Measurements from ENCODE around the gene BRMS1. TPM values are rescaled to one million over a fixed set of nuclear protein-coding genes. Genes with fewer than 3 reads are reported as not detected.
"Not testable (repeated sequence)": the region's sequence is repeated elsewhere in the genome, so short reads cannot be mapped to it uniquely, and the experiment has no call there.

BRMS1 gene
- total RNA-seq, 1 experiment from 2014 or later, result 80.5 TPM

GRCh38 chr11:66359662-66360087 is 14.8 kb upstream of the BRMS1 start:
- H3K4me1 ChIP-seq (ENCODE audit: control insufficient read depth, insufficient read depth, low read length), result peaks cover 4% of the 10 kb centered on the region; the same call in 1 of the 2 replicates
- no peak for TF ChIP-seq REST (IDR thresholded peaks at IDR 0.05; ENCODE audit: insufficient read depth in 1 of 2, low read depth in 2 of 2, low read length in 1 of 2)
- TF ChIP-seq SIN3A (IDR thresholded peaks at IDR 0.05; ENCODE audit: borderline replicate concordance, insufficient read depth, low read depth, low read length), result no peak
- no peak for ATAC-seq
- H3K27me3 ChIP-seq (ENCODE audit: control insufficient read depth, insufficient read depth, low read length), result no peaks in the 10 kb centered on the region
- H3K4me3 ChIP-seq (ENCODE audit: low read depth in 2 of 2, low read length in 2 of 2), result no peak overlapping the region
- no peaks in the 10 kb centered on the region for H3K36me3 ChIP-seq (ENCODE audit: control insufficient read depth, insufficient read depth, low read length)
- intact Hi-C loops (cut with micrococcal nuclease; ENCODE audit: unreplicated experiment) (no loop called here), in situ Hi-C loops (cut with HindIII; ENCODE audit: low pct_unique_long_range_greater_than_20kb, low sequenced_read_pairs) (no loop called here)
- BruUV-seq (replicated peaks), result no TSS peak
- H3K27ac ChIP-seq (ENCODE audit: low read length), result no peak overlapping the region
- DNase-seq (ENCODE audit: low read depth, low spot score), result no peak
- no peaks in the 10 kb centered on the region for H3K9me3 ChIP-seq (ENCODE audit: control insufficient read depth, insufficient read depth, low read depth, low read length)
- POLR2A ChIA-PET, result interaction anchor here (0.7 to 0.9 kb wide), 2 partner anchors 14 to 38 kb away, joined by 3 to 6 read pairs; no protein-coding TSS in a partner anchor
- CTCF ChIA-PET, result no interaction called here

GRCh38 chr11:66350560-66351235 is 5.8 kb upstream of the BRMS1 start:
- H3K27me3 ChIP-seq (ENCODE audit: control insufficient read depth, insufficient read depth, low read length); H3K9me3 ChIP-seq (ENCODE audit: control insufficient read depth, insufficient read depth, low read depth, low read length); H3K4me3 ChIP-seq (ENCODE audit: low read depth in 2 of 2, low read length in 2 of 2); intact Hi-C loops (cut with micrococcal nuclease; ENCODE audit: unreplicated experiment); DNase-seq (ENCODE audit: low read depth, low spot score); ATAC-seq; BruUV-seq (replicated peaks); POLR2A ChIA-PET; H3K27ac ChIP-seq (ENCODE audit: low read length); in situ Hi-C loops (cut with HindIII; ENCODE audit: low pct_unique_long_range_greater_than_20kb, low sequenced_read_pairs); H3K36me3 ChIP-seq (ENCODE audit: control insufficient read depth, insufficient read depth, low read length); CTCF ChIA-PET: not testable (repeated sequence)
- H3K4me1 ChIP-seq (ENCODE audit: control insufficient read depth, insufficient read depth, low read length), result peaks cover 11% of the 10 kb centered on the region

GRCh38 chr11:66349084-66349386 is 4.1 kb upstream of the BRMS1 start:
- POLR2A ChIA-PET, result no interaction called here
- TF ChIP-seq TCF7L2 (IDR thresholded peaks at IDR 0.05; ENCODE audit: low read depth, low read length) (no peak), POLR2AphosphoS5 (IDR thresholded peaks at IDR 0.05; ENCODE audit: low read depth, low read length) (no peak)
- DNase-seq (ENCODE audit: low read depth, low spot score) (no peak), ATAC-seq (no peak)
- intact Hi-C loops (cut with micrococcal nuclease; ENCODE audit: unreplicated experiment) (no loop called here), in situ Hi-C loops (cut with HindIII; ENCODE audit: low pct_unique_long_range_greater_than_20kb, low sequenced_read_pairs) (no loop called here)
- Histone ChIP-seq H3K9me3 (ENCODE audit: control insufficient read depth, insufficient read depth, low read depth, low read length) (no peaks in the 10 kb centered on the region), H3K27me3 (ENCODE audit: control insufficient read depth, insufficient read depth, low read length) (no peaks in the 10 kb centered on the region), H3K4me1 (ENCODE audit: control insufficient read depth, insufficient read depth, low read length) (peaks cover 18% of the 10 kb centered on the region), H3K27ac (ENCODE audit: low read length) (no peak overlapping the region), H3K4me3 (ENCODE audit: low read depth in 2 of 2, low read length in 2 of 2) (no peak overlapping the region), H3K36me3 (ENCODE audit: control insufficient read depth, insufficient read depth, low read length) (peaks cover 3% of the 10 kb centered on the region; the same call in 1 of the 2 replicates)
- CTCF ChIA-PET, result no interaction called here
- BruUV-seq (replicated peaks), result no TSS peak
